ENCODE results near the gene CPEB3.

CPEB3 gene

GRCh38 chr10:92010047-92010735, 280.7 kb downstream of the CPEB3 start:
- peaks cover 0 to 4% (median 0%) of the 10 kb centered on the region in 11 experiments; a peak in 2 of 22 replicates for H4K20me1 ChIP-seq

GRCh38 chr10:92009445-92009844, 281.4 kb downstream of the CPEB3 start:
- no peak overlapping the region for H3K4me3 ChIP-seq
- TF ChIP-seq Cebpa-rat (IDR thresholded peaks at IDR 0.05): no peak
- H3K9ac ChIP-seq: no peak overlapping the region
- no peaks in the 10 kb centered on the region for H3K27me3 ChIP-seq
- no peak overlapping the region for H3K4me2 ChIP-seq
- H3K27ac ChIP-seq: no peak overlapping the region
- H3K4me1 ChIP-seq: peaks cover 0 to 14% (median 10%) of the 10 kb centered on the region in 10 experiments; a peak in 13 of 20 replicates
- H3K36me3 ChIP-seq: peaks cover 80 to 96% (median 91%) of the 10 kb centered on the region in 11 experiments
- H3K9me3 ChIP-seq (replicated peaks in 1 of 11): peaks cover 0 to 7% (median 5%) of the 10 kb centered on the region in 11 experiments; a peak in 11 of 22 replicates
- peaks cover 0 to 4% (median 0%) of the 10 kb centered on the region in 11 experiments; a peak in 3 of 22 replicates for H4K20me1 ChIP-seq

More at GRCh38 chr10:92010047-92010735, 280.7 kb downstream of the CPEB3 start:
- Histone ChIP-seq H3K27me3 (no peaks in the 10 kb centered on the region), H3K36me3 (peaks cover 80 to 96% (median 92%) of the 10 kb centered on the region in 11 experiments), H3K4me3 (no peak overlapping the region), H3K9me3 (replicated peaks in 1 of 11) (no peaks in the 10 kb centered on the region), H3K4me2 (no peak overlapping the region), H3K9ac (no peak overlapping the region), H3K27ac (no peak overlapping the region), H3K4me1 (peaks cover 0 to 14% (median 10%) of the 10 kb centered on the region in 10 experiments; a peak in 13 of 20 replicates)
- TF ChIP-seq Cebpa-rat (IDR thresholded peaks at IDR 0.05): no peak

DNA sequence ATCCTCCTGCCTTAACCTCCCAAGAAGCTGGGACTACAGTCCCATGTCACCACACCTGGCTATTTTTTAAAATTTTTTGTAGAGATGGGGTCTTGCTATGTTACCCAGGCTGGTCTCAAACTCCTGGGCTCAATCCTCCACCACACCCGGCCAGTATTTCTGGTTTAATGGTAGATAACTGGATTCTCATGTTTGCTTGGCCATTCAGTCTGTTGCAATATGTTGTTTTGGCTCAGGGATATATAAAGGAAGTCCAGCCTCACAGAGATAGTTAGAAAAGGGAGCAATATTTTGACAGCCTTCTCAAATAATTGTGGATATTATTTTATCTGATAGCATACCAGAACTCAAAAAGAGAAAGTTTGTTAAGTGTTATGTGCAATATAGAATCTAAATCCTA, 284.9 kb downstream of the CPEB3 start:
- no peak for TF ChIP-seq Cebpa-rat (IDR thresholded peaks at IDR 0.05)
- Histone ChIP-seq H3K9me3 (replicated peaks in 1 of 11) (peaks cover 10 to 27% (median 21%) of the 10 kb centered on the region in 11 experiments; a peak in 21 of 22 replicates), H3K9ac (no peak overlapping the region), H3K4me2 (no peak overlapping the region), H3K4me3 (no peak overlapping the region), H3K27me3 (no peaks in the 10 kb centered on the region), H3K4me1 (peaks cover 0 to 14% (median 10%) of the 10 kb centered on the region in 10 experiments; a peak in 13 of 20 replicates), H3K27ac (no peak overlapping the region), H3K36me3 (peaks cover 81 to 100% (median 96%) of the 10 kb centered on the region in 11 experiments), H4K20me1 (peaks cover 0 to 9% (median 0%) of the 10 kb centered on the region in 11 experiments; a peak in 3 of 22 replicates)

DNA sequence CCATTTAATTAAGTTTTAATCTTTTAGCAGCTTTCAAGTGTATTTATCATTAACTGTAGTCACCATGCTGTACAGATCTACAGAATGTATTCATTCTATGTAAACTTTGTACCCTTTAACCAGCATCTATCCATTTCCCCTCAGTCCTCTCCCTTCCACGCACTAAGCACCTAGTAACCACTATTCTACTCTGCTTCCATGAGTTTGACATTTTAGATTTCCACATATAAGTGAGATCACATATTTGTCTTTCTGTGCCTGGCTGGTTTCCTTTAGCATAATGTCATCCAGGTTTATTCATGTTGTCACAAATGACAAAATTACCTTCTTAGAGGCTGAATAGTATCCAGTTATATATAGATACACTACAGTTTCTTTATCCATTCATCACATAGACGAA, 287.6 kb downstream of the CPEB3 start:
- H3K9ac ChIP-seq: no peak overlapping the region
- peaks cover 84 to 100% (median 97%) of the 10 kb centered on the region in 11 experiments for H3K36me3 ChIP-seq

GRCh38 chr10:92001995-92002394, 288.9 kb downstream of the CPEB3 start:
- Histone ChIP-seq H3K9me3 (replicated peaks in 1 of 11) (peaks cover 20 to 45% (median 32%) of the 10 kb centered on the region in 11 experiments; a peak in 21 of 22 replicates), H3K27ac (no peak overlapping the region), H3K9ac (no peak overlapping the region), H3K27me3 (no peaks in the 10 kb centered on the region), H3K4me2 (no peak overlapping the region), H4K20me1 (peaks cover 0 to 5% (median 0%) of the 10 kb centered on the region in 11 experiments; a peak in 1 of 22 replicates), H3K4me1 (no peaks in the 10 kb centered on the region), H3K36me3 (peaks cover 82 to 100% (median 97%) of the 10 kb centered on the region in 11 experiments), H3K4me3 (no peak overlapping the region)
- TF ChIP-seq Cebpa-rat (IDR thresholded peaks at IDR 0.05): no peak

More for the DNA sequence above, 287.6 kb downstream of the CPEB3 start:
- H3K27me3 ChIP-seq: no peaks in the 10 kb centered on the region
- TF ChIP-seq Cebpa-rat (IDR thresholded peaks at IDR 0.05): no peak
- H3K4me3 ChIP-seq: no peak overlapping the region
- peaks cover 0 to 4% (median 2%) of the 10 kb centered on the region in 10 experiments; a peak in 13 of 20 replicates for H3K4me1 ChIP-seq
- H3K9me3 ChIP-seq (replicated peaks in 1 of 11): peaks cover 20 to 45% (median 32%) of the 10 kb centered on the region in 11 experiments; a peak in 21 of 22 replicates
- peaks cover 0 to 5% (median 0%) of the 10 kb centered on the region in 11 experiments; a peak in 1 of 22 replicates for H4K20me1 ChIP-seq
- no peak overlapping the region for H3K4me2 ChIP-seq
- H3K27ac ChIP-seq: no peak overlapping the region

GRCh38 chr10:92001581-92001980, 289.3 kb downstream of the CPEB3 start:
- Histone ChIP-seq H3K9ac (no peak overlapping the region), H3K27me3 (no peaks in the 10 kb centered on the region), H4K20me1 (peaks cover 0 to 5% (median 0%) of the 10 kb centered on the region in 11 experiments; a peak in 1 of 22 replicates), H3K36me3 (peaks cover 83 to 100% (median 96%) of the 10 kb centered on the region in 11 experiments), H3K4me3 (no peak overlapping the region), H3K9me3 (replicated peaks in 1 of 11) (peaks cover 20 to 45% (median 32%) of the 10 kb centered on the region in 11 experiments; a peak in 21 of 22 replicates), H3K4me1 (no peaks in the 10 kb centered on the region), H3K4me2 (no peak overlapping the region), H3K27ac (no peak overlapping the region)
- no peak for TF ChIP-seq Cebpa-rat (IDR thresholded peaks at IDR 0.05)

All from BLaER1 treated with 17β-estradiol and CSF1 and Interleukin-3, amounts not matched to agents 10 nM and 100 nM (cell line).